Breast epithelium (tissue), 3 donors: ENCODE data around the gene IL36G.

Experiments used
- CTCF ChIP-seq, 3 donors: fragments of 450-650 bp; IDR thresholded peaks; one replicate each; pipeline ENCODE4 v1.5.1; 2016 to 2017; ENCODE audit warnings: antibody characterized with exemption in 3 of 3, mild to moderate bottlenecking in 3 of 3, moderate library complexity in 3 of 3
- POLR2A ChIP-seq: fragments of 450-650 bp; IDR thresholded peaks from one replicate; pipeline ENCODE4 v1.6.1; 2016; ENCODE audit warnings: antibody characterized with exemption, mild to moderate bottlenecking, moderate library complexity
- POLR2AphosphoS5 ChIP-seq, 3 donors: sonication (generic); formaldehyde crosslinking; IDR thresholded peaks; one replicate each; pipeline ENCODE4 v1.6.1; 2017; ENCODE audit warnings: antibody characterized with exemption in 3 of 3

- TF ChIP-seq CTCF (IDR thresholded peaks at IDR 0.05) (no peak), POLR2A (no peak), POLR2AphosphoS5 (IDR thresholded peaks at IDR 0.05) (no peak)
Measured at GRCh38 chr2:112954364-112954763, 23.4 kb upstream of the IL36G start.
